ENCODE measurements around the gene FBXO21.

- TF ChIP-seq CTCF (IDR thresholded peaks at IDR 0.05; ENCODE audit: low read length) (no peak), EZH2 (IDR thresholded peaks at IDR 0.05; ENCODE audit: borderline replicate concordance, low read length) (no peak)
Measured at GRCh38 chr12:117118838-117119591, 71.3 kb downstream of the FBXO21 start.
